Upper lobe of left lung (tissue), 4 donors: ENCODE results near the gene ABHD12.

Experiments used
- POLR2A ChIP-seq, 4 donors: fragments of 450-650 bp; IDR thresholded peaks; one replicate each; pipeline ENCODE4 v1.5.1; 2016 to 2017; ENCODE audit warnings: antibody characterized with exemption in 4 of 4, mild to moderate bottlenecking in 2 of 4
- POLR2AphosphoS5 ChIP-seq, 2 donors: sonication (generic); formaldehyde crosslinking; IDR thresholded peaks; one replicate each; pipeline ENCODE4 v1.5.1; 2017; ENCODE audit warnings: antibody characterized with exemption in 2 of 2

GRCh38 chr20:25360631-25361286 lies 29.9 kb downstream of the ABHD12 start:
- TF ChIP-seq POLR2A (IDR thresholded peaks at IDR 0.05) (no peak), POLR2AphosphoS5 (IDR thresholded peaks at IDR 0.05) (no peak)
